ENCODE results near the gene MALL.
"Not testable (repeated sequence)": the region's sequence is repeated elsewhere in the genome, so short reads cannot be mapped to it uniquely, and the experiment has no call there.

The MALL gene

GRCh38 chr2:110099038-110099425, 16.6 kb downstream of the MALL start:
- no peak for TF ChIP-seq POLR2A (IDR thresholded peaks at IDR 0.05; ENCODE audit: low read depth, low read length)
- no peak for DNase-seq (ENCODE audit: insufficient read length, low spot score)
- no peak for FAIRE-seq

GRCh38 chr2:110097506-110098220, 18.0 kb downstream of the MALL start:
- no peak for TF ChIP-seq POLR2A (IDR thresholded peaks at IDR 0.05; ENCODE audit: low read depth, low read length)
- FAIRE-seq (no peak), DNase-seq (ENCODE audit: insufficient read length, low spot score) (no peak)

GRCh38 chr2:110095994-110096633, 19.5 kb downstream of the MALL start:
- DNase-seq (ENCODE audit: insufficient read length, low spot score) = no peak
- FAIRE-seq = no peak
- TF ChIP-seq POLR2A (IDR thresholded peaks at IDR 0.05; ENCODE audit: low read depth, low read length) = no peak

- not testable (repeated sequence) for FAIRE-seq; DNase-seq (ENCODE audit: insufficient read length, low spot score)
Measured at GRCh38 chr2:110094884-110095534, 20.6 kb downstream of the MALL start.

GRCh38 chr2:110093924-110094323, 21.7 kb downstream of the MALL start:
- not testable (repeated sequence) for DNase-seq (ENCODE audit: insufficient read length, low spot score); FAIRE-seq

- DNase-seq (ENCODE audit: insufficient read length, low spot score); FAIRE-seq: not testable (repeated sequence)
Measured at GRCh38 chr2:110090164-110090563, 25.5 kb downstream of the MALL start.

GRCh38 chr2:110083757-110084156, 31.9 kb downstream of the MALL start:
- not testable (repeated sequence) for DNase-seq (ENCODE audit: insufficient read length, low spot score); FAIRE-seq

- FAIRE-seq; DNase-seq (ENCODE audit: insufficient read length, low spot score): not testable (repeated sequence)
Measured at GRCh38 chr2:110083162-110083561, 32.5 kb downstream of the MALL start.

GRCh38 chr2:110078104-110078503, 37.5 kb downstream of the MALL start:
- DNase-seq (ENCODE audit: insufficient read length, low spot score); FAIRE-seq: not testable (repeated sequence)

- FAIRE-seq; DNase-seq (ENCODE audit: insufficient read length, low spot score): not testable (repeated sequence)
Measured at GRCh38 chr2:110075896-110076295, 39.7 kb downstream of the MALL start.

- DNase-seq (ENCODE audit: insufficient read length, low spot score); FAIRE-seq: not testable (repeated sequence)
Measured at GRCh38 chr2:110069869-110070268, 45.8 kb downstream of the MALL start.

GRCh38 chr2:110068153-110068552, 47.5 kb downstream of the MALL start:
- FAIRE-seq = not testable (repeated sequence)

GRCh38 chr2:110062332-110062731, 53.3 kb downstream of the MALL start:
- not testable (repeated sequence) for FAIRE-seq; DNase-seq (ENCODE audit: insufficient read length, low spot score)

More at GRCh38 chr2:110068153-110068552, 47.5 kb downstream of the MALL start:
- not testable (repeated sequence) for DNase-seq (ENCODE audit: insufficient read length, low spot score)

- not testable (repeated sequence) for FAIRE-seq; DNase-seq (ENCODE audit: insufficient read length, low spot score)
Measured at GRCh38 chr2:110060550-110060949, 55.1 kb downstream of the MALL start.

- not testable (repeated sequence) for FAIRE-seq; DNase-seq (ENCODE audit: insufficient read length, low spot score)
Measured at GRCh38 chr2:110059694-110060358, 55.8 kb downstream of the MALL start.

GRCh38 chr2:110059009-110059693, 56.5 kb downstream of the MALL start:
- not testable (repeated sequence) for FAIRE-seq; DNase-seq (ENCODE audit: insufficient read length, low spot score)

GRCh38 chr2:110058034-110058433, 57.6 kb downstream of the MALL start:
- FAIRE-seq; DNase-seq (ENCODE audit: insufficient read length, low spot score): not testable (repeated sequence)

GRCh38 chr2:110055819-110056408, 59.7 kb downstream of the MALL start:
- not testable (repeated sequence) for FAIRE-seq

More at GRCh38 chr2:110055819-110056408, 59.7 kb downstream of the MALL start:
- DNase-seq (ENCODE audit: insufficient read length, low spot score) = not testable (repeated sequence)
